Measurements from ENCODE around the gene MARF1.

MARF1 gene

DNA sequence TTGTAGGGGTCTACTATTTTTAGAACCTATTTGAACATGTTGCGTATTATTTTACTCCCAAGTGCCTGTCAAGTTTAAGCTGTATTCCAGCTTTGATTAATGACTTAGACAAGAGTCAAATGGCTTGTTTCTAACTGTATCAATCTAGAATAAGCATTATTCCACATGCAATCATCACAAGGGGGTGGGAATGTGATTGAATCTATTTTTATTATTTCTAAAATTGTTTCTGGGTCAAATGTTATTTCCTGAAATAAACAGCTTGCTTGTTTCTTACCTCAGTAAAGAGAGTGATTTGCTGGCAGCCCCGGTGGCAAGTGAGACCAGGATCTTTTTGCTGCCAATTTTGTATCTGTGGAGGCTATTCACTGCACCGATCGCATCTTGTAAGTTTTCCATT lies 21.5 kb downstream of the MARF1 start:
- Histone ChIP-seq H3K36me3 (ENCODE audit: insufficient read depth, low read length) (peaks cover 94% of the 10 kb centered on the region), H2AFZ (ENCODE audit: low read depth, low read length) (no peak overlapping the region), H3K4me2 (ENCODE audit: insufficient read depth, low read length) (no peak overlapping the region), H3K27ac (ENCODE audit: low read length) (no peak overlapping the region), H3K9ac (ENCODE audit: low read depth, low read length) (no peak overlapping the region), H3K9me3 (ENCODE audit: insufficient read depth, low read length, severe bottlenecking) (no peaks in the 10 kb centered on the region), H3K4me1 (ENCODE audit: insufficient read depth, low read length) (no peaks in the 10 kb centered on the region), H3K79me2 (ENCODE audit: insufficient read depth, low read length) (0 out of 2 replicates have a peak, but pooled peaks cover 2% of the 10 kb centered on the region), H3K27me3 (ENCODE audit: insufficient read depth, low read length, poor library complexity) (no peaks in the 10 kb centered on the region), H3K4me3 (ENCODE audit: low read depth in 1 of 2, low read length in 2 of 2) (no peak overlapping the region), H4K20me1 (ENCODE audit: insufficient read depth, low read length) (no peaks in the 10 kb centered on the region)
- ATAC-seq (ENCODE audit: insufficient read depth, low read depth) (no peak), DNase-seq (no peak)
- TF ChIP-seq, protein P1, sequence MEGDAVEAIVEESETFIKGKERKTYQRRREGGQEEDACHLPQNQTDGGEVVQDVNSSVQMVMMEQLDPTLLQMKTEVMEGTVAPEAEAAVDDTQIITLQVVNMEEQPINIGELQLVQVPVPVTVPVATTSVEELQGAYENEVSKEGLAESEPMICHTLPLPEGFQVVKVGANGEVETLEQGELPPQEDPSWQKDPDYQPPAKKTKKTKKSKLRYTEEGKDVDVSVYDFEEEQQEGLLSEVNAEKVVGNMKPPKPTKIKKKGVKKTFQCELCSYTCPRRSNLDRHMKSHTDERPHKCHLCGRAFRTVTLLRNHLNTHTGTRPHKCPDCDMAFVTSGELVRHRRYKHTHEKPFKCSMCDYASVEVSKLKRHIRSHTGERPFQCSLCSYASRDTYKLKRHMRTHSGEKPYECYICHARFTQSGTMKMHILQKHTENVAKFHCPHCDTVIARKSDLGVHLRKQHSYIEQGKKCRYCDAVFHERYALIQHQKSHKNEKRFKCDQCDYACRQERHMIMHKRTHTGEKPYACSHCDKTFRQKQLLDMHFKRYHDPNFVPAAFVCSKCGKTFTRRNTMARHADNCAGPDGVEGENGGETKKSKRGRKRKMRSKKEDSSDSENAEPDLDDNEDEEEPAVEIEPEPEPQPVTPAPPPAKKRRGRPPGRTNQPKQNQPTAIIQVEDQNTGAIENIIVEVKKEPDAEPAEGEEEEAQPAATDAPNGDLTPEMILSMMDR (IDR thresholded peaks at IDR 0.05; ENCODE audit: borderline replicate concordance, extremely low read depth, low read length, poor library complexity, severe bottlenecking), result no peak
- TF ChIP-seq EZH2 (IDR thresholded peaks at IDR 0.05; ENCODE audit: borderline replicate concordance, low read depth, low read length, severe bottlenecking), result no peak

DNA sequence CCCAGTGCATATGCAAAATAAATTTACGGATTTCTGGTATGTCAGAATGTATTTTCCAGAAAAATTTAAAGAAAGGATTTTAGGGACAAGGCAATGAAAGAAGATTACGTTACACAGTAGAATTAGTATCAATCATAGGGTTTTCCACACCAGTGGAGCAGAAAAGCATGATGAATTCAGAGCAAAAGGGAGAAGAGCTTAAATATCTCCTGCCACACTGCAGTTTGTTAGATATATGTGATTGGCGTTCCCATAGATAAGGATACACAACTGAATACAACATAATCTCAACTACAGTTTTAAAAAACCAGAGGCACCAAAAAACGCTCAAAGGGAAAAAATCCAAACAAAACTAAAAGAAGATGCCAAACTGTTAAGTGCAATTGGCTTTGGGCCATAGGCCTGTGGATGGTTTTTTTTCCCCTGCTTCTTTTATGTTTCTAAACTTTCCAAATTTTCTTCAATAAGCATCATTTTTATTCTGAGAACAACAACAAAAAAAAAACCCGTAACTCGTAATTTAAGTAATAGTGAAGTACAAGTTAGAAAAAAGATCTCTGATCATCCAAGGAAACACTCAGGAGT lies 22.3 kb downstream of the MARF1 start:
- Histone ChIP-seq H3K4me2 (ENCODE audit: insufficient read depth, low read length) (no peak overlapping the region), H3K27ac (ENCODE audit: low read length) (no peak overlapping the region), H3K79me2 (ENCODE audit: insufficient read depth, low read length) (no peaks in the 10 kb centered on the region), H3K9me3 (ENCODE audit: insufficient read depth, low read length, severe bottlenecking) (no peaks in the 10 kb centered on the region), H3K9ac (ENCODE audit: low read depth, low read length) (no peak overlapping the region), H3K27me3 (ENCODE audit: insufficient read depth, low read length, poor library complexity) (no peaks in the 10 kb centered on the region), H3K4me3 (ENCODE audit: low read depth in 1 of 2, low read length in 2 of 2) (no peak overlapping the region), H2AFZ (ENCODE audit: low read depth, low read length) (no peak overlapping the region), H3K4me1 (ENCODE audit: insufficient read depth, low read length) (no peaks in the 10 kb centered on the region), H3K36me3 (ENCODE audit: insufficient read depth, low read length) (peaks cover 94% of the 10 kb centered on the region), H4K20me1 (ENCODE audit: insufficient read depth, low read length) (no peaks in the 10 kb centered on the region)
- ATAC-seq (ENCODE audit: insufficient read depth, low read depth), result no peak
- no peak for DNase-seq
- TF ChIP-seq, protein P1 (IDR thresholded peaks at IDR 0.05; ENCODE audit: borderline replicate concordance, extremely low read depth, low read length, poor library complexity, severe bottlenecking), result no peak
- no peak for TF ChIP-seq EZH2 (IDR thresholded peaks at IDR 0.05; ENCODE audit: borderline replicate concordance, low read depth, low read length, severe bottlenecking)

DNA sequence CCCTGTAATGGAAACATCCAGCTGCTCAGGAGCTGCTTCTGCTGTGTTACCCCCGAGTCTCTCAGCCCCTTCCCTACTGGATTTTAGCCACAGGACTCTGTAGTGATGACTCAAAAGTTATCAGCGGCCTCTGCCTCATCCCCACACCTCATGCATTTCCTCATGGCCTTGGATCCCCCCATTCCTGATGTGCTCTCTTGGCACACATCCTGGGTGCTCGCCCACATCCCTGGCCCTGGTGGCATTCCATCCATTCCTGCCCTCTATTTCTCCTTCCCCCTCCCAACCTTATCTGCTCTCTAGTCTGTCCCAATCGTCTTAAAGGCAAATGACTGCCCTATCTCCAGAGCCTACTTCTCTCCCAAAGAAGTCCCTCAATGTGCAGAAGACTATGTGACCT lies 24.6 kb downstream of the MARF1 start:
- Histone ChIP-seq H3K27me3 (ENCODE audit: insufficient read depth, low read length, poor library complexity) (no peaks in the 10 kb centered on the region), H4K20me1 (ENCODE audit: insufficient read depth, low read length) (no peaks in the 10 kb centered on the region), H2AFZ (ENCODE audit: low read depth, low read length) (no peak overlapping the region), H3K79me2 (ENCODE audit: insufficient read depth, low read length) (no peaks in the 10 kb centered on the region), H3K4me1 (ENCODE audit: insufficient read depth, low read length) (no peaks in the 10 kb centered on the region), H3K9me3 (ENCODE audit: insufficient read depth, low read length, severe bottlenecking) (no peaks in the 10 kb centered on the region), H3K27ac (ENCODE audit: low read length) (no peak overlapping the region), H3K9ac (ENCODE audit: low read depth, low read length) (no peak overlapping the region), H3K4me2 (ENCODE audit: insufficient read depth, low read length) (no peak overlapping the region), H3K36me3 (ENCODE audit: insufficient read depth, low read length) (peaks cover 80% of the 10 kb centered on the region), H3K4me3 (ENCODE audit: low read depth in 1 of 2, low read length in 2 of 2) (no peak overlapping the region)
- TF ChIP-seq, protein P1 (IDR thresholded peaks at IDR 0.05; ENCODE audit: borderline replicate concordance, extremely low read depth, low read length, poor library complexity, severe bottlenecking), result no peak
- TF ChIP-seq EZH2 (IDR thresholded peaks at IDR 0.05; ENCODE audit: borderline replicate concordance, low read depth, low read length, severe bottlenecking), result no peak
- DNase-seq, result no peak
- ATAC-seq (ENCODE audit: insufficient read depth, low read depth), result no peak
